Astrocyte of the spinal cord (primary cell): ENCODE data around the gene PEG3.
A peak's percentile ranks its signal among the peaks of the same experiment; 100 is the strongest.

Source experiments
- DNase-seq: peaks from one replicate; pipeline ENCODE4 v3.0.0; 2011; ENCODE audit warnings: low read depth, low spot score
- H3K4me3 ChIP-seq: 2 replicates; pipeline ENCODE4 v1.5.1; 2011; ENCODE audit warnings: low read depth, mild to moderate bottlenecking, low read length, moderate library complexity
- in situ Hi-C: cut with HindIII; loops from 2 replicates; pipeline ENCODE4 v1.10.0; 2017; ENCODE audit warnings: low sequenced_read_pairs
- TF ChIP-seq, protein P1 (sequence below): IDR thresholded peaks from 2 replicates; pipeline ENCODE4 v1.5.1; 2012; ENCODE audit warnings: low read depth, mild to moderate bottlenecking, low read length, inconsistent platforms

The PEG3 gene

DNA sequence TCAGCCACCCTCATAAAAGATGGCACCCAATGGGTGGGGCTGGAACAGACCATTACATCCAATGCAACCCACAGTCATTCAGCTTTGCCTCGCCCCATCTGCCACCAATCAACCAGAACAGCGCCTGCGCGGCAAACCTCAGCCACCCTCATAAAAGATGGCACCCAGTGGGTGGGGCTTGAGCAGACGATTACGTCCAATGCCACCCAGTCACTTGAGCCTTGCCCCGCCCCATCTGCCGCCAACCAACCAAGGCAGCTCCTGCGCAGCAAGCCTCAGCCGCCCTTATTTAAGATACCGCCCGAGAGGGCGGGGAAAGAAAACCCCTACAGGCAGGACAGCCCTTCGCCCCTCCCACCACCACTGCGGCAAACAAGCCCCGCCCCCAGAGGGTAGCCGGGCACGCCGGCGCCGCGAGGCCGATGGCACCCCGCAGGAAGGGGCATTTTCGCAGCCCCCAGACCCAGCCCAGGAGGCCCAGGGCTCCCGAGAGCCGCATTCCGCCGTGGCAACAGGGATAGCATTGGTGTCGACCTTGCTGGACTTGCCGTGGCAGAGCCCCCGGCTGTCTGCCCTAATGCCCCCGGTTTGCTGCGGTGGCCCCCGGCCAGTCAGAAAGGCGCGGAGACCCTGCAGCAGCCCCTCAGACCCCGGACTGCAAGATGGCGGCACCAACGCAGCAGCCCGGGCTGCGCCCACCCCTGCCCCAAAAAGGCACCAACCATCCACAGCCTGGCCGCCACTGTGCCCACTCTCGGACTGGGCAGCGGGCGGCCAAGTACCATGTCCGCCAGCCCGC is 675 bp downstream of the PEG3 start:
- TF ChIP-seq, protein P1, sequence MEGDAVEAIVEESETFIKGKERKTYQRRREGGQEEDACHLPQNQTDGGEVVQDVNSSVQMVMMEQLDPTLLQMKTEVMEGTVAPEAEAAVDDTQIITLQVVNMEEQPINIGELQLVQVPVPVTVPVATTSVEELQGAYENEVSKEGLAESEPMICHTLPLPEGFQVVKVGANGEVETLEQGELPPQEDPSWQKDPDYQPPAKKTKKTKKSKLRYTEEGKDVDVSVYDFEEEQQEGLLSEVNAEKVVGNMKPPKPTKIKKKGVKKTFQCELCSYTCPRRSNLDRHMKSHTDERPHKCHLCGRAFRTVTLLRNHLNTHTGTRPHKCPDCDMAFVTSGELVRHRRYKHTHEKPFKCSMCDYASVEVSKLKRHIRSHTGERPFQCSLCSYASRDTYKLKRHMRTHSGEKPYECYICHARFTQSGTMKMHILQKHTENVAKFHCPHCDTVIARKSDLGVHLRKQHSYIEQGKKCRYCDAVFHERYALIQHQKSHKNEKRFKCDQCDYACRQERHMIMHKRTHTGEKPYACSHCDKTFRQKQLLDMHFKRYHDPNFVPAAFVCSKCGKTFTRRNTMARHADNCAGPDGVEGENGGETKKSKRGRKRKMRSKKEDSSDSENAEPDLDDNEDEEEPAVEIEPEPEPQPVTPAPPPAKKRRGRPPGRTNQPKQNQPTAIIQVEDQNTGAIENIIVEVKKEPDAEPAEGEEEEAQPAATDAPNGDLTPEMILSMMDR: no peak
- DNase-seq: no peak
- H3K4me3 ChIP-seq: peak overlapping the region; percentile 12
- in situ Hi-C loops: no loop called here

DNA sequence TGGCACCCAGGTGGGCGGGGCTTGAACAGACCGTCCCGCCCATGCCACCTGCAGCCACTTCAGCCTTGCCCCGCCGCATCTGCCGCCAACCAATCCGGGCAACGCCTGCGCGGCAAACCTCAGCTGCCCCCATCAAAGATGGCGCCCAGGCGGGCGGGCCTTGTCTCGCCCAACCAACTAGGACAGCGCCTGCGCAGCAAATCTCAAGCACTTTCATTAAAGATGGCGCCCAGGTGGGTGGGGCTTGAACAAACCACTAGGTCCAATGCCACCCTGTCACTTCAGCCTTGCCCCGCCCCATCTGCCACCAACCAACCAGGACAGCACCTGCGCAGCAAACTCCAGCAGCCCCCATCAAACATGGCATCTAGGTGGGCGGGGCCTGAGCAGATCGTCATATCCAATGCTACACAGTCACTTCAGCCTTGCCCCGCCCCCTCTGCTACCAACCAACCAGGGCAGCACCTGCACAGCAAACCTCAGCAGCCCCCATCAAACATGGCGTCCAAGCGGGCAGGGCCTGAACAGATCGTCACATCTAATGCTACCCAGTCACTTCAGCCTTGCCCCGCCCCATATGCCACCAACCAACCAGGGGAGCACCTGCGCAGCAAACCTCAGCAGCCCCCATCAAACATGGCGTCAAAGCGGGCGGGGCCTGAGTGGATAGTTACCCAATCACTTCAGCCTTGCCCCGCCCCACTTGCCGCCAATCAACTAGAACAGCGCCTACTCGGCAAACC is 1.4 kb downstream of the PEG3 start:
- TF ChIP-seq, protein P1: no peak
- in situ Hi-C loops: no loop called here
- DNase-seq: peak; percentile 70
- no peak overlapping the region for H3K4me3 ChIP-seq

DNA sequence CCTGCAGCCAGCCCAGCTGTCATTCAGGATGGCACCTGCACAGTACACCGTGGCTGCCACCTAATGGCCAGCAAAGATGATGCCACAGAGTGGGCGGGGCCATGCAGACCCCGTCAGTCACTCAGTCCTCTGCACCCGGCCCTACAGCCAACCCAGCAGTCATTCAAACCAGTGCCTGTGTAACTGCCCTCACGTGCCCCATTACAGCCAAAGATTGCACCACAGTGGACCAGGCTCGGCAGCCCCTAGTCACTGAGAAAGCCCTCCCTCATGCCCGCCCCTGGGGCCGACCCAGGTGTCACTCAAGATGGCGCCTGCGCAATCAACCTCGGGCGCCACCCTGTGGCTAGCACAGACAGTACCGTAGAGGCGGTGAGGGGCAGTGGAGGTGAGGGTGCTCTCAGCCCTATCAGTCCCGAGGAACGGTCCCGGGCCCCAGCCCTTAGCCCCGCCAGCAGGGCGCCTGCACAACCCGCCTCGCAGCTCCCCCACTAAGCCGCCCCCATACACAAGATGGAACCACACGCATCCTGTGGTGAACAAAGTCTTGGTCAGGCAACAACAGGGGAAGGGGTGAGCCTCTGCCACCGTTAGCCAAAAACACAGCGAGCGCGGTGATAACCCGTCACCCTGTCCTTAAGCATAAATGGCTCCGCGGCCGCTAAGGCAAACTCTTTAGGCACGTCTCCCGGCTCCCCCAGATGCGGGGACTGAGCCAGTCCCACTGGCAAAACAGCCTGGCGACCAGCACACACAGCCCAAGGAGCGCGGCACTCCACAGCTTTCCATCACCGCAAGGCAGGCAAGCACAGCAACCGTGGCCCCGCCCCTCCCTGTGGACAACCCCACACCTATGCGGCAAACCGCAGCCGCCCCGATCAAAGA is 2.3 kb downstream of the PEG3 start:
- H3K4me3 ChIP-seq: peak overlapping the region; percentile 20
- peak; percentile 4 for DNase-seq

DNA sequence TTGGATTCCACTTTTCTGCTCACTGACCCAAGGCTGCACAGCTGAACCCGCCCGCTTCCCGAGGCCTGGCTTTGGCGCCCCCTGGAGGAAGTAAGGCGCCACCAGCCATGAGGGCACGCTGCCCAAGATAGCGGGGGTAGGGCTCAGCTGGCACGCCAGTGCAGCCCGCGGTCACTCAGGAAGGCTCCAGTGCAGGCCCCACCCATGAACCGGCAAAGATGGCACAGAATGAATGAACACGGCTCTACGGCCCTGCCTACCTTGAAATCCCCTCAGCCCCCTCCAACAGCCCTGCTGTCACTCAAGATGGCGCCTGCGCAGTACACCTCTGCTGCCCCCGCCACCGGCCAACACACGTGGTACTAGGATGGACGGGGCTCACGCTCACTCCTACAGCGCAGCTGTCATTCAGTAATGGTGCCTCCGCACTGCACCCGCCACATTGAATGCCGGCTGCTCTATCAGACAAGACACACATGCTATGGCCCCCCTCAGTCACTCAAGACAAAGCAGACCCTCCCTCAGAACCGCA is 3.0 kb downstream of the PEG3 start:
- DNase-seq: peak; percentile 0
- in situ Hi-C loops: no loop called here
- H3K4me3 ChIP-seq: no peak overlapping the region
- TF ChIP-seq, protein P1: peak; percentile 12

More for the DNA sequence above, 2.3 kb downstream of the PEG3 start:
- TF ChIP-seq, protein P1: no peak
- in situ Hi-C loops: no loop called here

DNA sequence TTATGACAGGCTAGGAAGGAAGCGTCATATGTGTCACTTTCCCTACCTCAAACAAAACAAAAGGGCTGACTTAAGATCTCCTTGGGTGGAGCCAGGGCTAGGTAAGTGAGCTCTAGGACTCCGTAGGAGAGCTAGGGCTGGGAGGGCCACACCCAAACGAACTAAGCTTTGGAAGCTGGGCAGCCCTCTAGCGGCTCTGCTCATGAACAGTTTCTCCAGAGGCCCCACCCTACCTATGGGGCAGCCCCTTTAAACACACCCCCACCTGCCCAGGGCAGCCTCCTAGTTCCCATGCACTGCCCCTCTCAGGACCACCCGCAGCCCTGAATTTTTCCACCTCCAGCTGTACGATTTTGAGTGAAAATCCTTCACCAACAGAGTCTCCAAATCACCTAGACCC is 3.5 kb downstream of the PEG3 start:
- TF ChIP-seq, protein P1: no peak
- in situ Hi-C loops: no loop called here
- no peak overlapping the region for H3K4me3 ChIP-seq
- DNase-seq: no peak

DNA sequence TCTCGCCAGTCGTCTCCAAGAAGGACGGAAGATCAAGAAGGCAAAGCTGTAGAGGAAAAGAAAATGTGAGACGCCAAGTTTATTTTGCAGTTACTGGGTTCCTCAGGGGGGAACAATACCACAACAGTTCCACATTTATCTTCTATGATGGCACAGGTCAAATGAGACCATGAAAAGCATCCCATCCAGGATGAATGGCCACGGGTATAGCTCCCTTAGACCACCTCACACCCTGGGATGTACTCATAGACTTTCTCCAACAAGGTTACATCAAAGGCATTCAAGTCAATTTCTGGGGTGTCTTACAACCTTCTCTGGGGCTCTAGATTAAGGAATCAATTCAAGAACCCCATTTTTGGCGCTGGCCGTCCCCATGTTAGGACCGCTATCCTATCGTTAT is 4.5 kb downstream of the PEG3 start:
- H3K4me3 ChIP-seq: no peak overlapping the region
- in situ Hi-C loops: no loop called here
- DNase-seq: no peak
- TF ChIP-seq, protein P1: no peak
